Sigmoid colon (tissue), 7 donors: ENCODE results near the gene GPX3. TPM values are rescaled to one million over a fixed set of nuclear protein-coding genes. Genes with fewer than 3 reads are reported as not detected.
A peak's percentile ranks its signal among the peaks of the same experiment; 100 is the strongest.

Source experiments
- DNase-seq: peaks from one replicate; pipeline ENCODE4 v3.0.0-alpha.2; 2019
- H3K27ac ChIP-seq, 4 donors: fragments of 200-600 bp; sonication (generic); one replicate each; pipeline ENCODE4 v1.5.1; 2016 to 2019; ENCODE audit warnings: mild to moderate bottlenecking in 1 of 4
- H3K27me3 ChIP-seq, 3 donors: fragments of 200-600 bp; sonication (generic); one replicate each; pipeline ENCODE4 v1.5.1; 2019; ENCODE audit warnings: mild to moderate bottlenecking in 1 of 3
- H3K36me3 ChIP-seq, 4 donors: fragments of 200-600 bp; sonication (generic); one replicate each; pipeline ENCODE4 v1.5.1; 2016 to 2019
- H3K4me1 ChIP-seq, 4 donors: fragments of 200-600 bp; sonication (generic); one replicate each; pipeline ENCODE4 v1.5.1; 2017 to 2019
- H3K4me3 ChIP-seq, 4 donors: fragments of 200-600 bp; sonication (generic); one replicate each; pipeline ENCODE4 v1.5.1; 2017 to 2019; ENCODE audit warnings: mild to moderate bottlenecking in 2 of 4, moderate library complexity in 1 of 4
- H3K9me3 ChIP-seq, 4 donors: fragments of 200-600 bp in 3 of 4; sonication (generic) in 3 of 4; one replicate each; pipeline versions ENCODE4 v1.5.1 to v1.6.1; 2013 to 2019
- CTCF ChIP-seq, 4 experiments: fragments of 450-650 bp in 3 of 4; fragments of 200-600 bp in 1 of 4; IDR thresholded peaks; one replicate each; pipeline ENCODE4 v1.5.1; 2016 to 2019; ENCODE audit warnings: antibody characterized with exemption in 4 of 4, mild to moderate bottlenecking in 3 of 4, moderate library complexity in 2 of 4
- EP300 ChIP-seq, 4 donors: sonication (generic); formaldehyde crosslinking; IDR thresholded peaks; one replicate each; pipeline ENCODE4 v1.6.1; 2017; ENCODE audit warnings: antibody characterized with exemption in 4 of 4
- POLR2A ChIP-seq, 2 donors: fragments of 450-650 bp; IDR thresholded peaks; one replicate each; pipeline ENCODE4 v1.6.1; 2016; ENCODE audit warnings: antibody characterized with exemption in 2 of 2, mild to moderate bottlenecking in 2 of 2, moderate library complexity in 2 of 2
- POLR2AphosphoS5 ChIP-seq, 4 donors: sonication (generic); formaldehyde crosslinking; IDR thresholded peaks; one replicate each; pipeline ENCODE4 v1.6.1; 2017; ENCODE audit warnings: antibody characterized with exemption in 4 of 4
- WGBS, 2 donors: extraction: QIAGEN DNeasy Blood & Tissue Kit; methylation state at CpG; one replicate each; pipeline ENCODE4 v1.1.7; 2013; 5-methylcytosine and 5-hydroxymethylcytosine counted together
- intact Hi-C: fragments of 100-400 bp; cut with DNase I; formaldehyde crosslinking; loops from one replicate; pipeline ENCODE4 v1.15.1; 2023
- polyA plus RNA-seq, 3 donors: library from polyadenylated mRNA; stranded (reverse); fragments of 200-250 nt; gene quantifications; one replicate each; pipeline ENCODE4 v1.2.3, GENCODE V29; 2013
- total RNA-seq, 4 donors: library from RNA; depleted of rRNA; stranded (reverse); fragments of >200 nt; gene quantifications; one replicate each; pipeline ENCODE4 v1.1.0, GENCODE V29; 2016
- donor health status: healthy with polysubstance abuse.
- donor health status: Bipolar disorder and iron deficiency.
- donor health status: healthy.

GPX3 gene
- total and polyA plus RNA-seq, 7 donors, result 85.1 to 2,079 (median 805) TPM

DNA sequence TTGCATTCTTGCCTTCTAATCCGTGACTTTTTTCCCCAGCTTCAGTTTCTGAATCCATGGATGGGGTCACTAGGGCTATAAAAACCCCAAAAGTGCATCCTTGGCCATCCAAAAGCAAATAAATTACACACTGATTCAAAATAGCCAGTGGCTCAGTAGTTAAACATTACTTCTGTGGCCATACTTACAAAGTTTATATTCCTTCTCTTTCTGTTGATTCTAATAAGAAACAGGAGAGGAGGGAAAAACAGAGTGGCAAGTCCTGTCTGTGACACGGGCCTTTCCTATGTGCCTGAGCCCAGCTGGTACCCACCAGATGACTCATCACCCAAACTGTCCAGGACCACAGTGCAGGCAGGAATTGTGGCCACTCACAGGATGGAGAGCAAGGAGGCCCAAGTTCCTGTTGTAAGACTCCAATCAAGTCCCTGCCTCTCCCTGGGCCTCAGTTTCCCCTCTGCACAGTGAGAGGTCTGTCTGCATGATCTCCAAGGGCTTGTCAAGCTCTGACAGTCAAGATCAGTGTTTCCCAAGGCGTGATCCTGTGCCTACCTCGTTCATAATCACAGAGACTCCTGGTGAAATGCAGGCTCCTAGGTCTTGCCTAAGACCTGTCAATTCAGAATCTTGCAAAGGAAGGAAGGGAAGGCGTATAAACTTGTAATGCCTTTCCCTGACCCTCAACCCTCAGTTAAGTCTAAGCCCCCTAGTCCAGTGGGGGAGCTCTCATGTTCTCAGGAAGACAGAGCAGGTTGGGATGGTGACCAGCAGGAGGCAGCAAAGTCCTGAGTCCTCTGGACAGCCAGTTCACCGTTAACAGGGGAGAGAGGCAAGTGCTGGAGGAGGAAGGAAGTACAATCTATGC lies 30.9 kb downstream of the GPX3 start:
- Histone ChIP-seq H3K9me3 (no peaks in the 10 kb centered on the region), H3K27ac (peak overlapping the region in 1 of 4 donors; percentile 9), H3K27me3 (no peaks in the 10 kb centered on the region), H3K4me1 (peaks cover 0 to 8% (median 6%) of the 10 kb centered on the region in 4 donors), H3K36me3 (peaks cover 12 to 83% (median 32%) of the 10 kb centered on the region in 4 donors), H3K4me3 (no peak overlapping the region)
- intact Hi-C loops, result loop anchor here (1.0 to 10.0 kb wide), 3 partner anchors 64 to 184 kb away; no protein-coding TSS in a partner anchor
- TF ChIP-seq CTCF (IDR thresholded peaks at IDR 0.05) (peak; percentile 84 to 96 (median 94)), EP300 (IDR thresholded peaks at IDR 0.05) (no peak)
- DNase-seq, result peak; percentile 92
- WGBS, 2 donors, result 72 to 73% methylated on average over 6 of the region's 6 CpGs

- 87 to 88% methylated on average over 10 of the region's 10 CpGs for WGBS, 2 donors
- Histone ChIP-seq H3K36me3 (peaks cover 12 to 83% (median 35%) of the 10 kb centered on the region in 4 donors), H3K27ac (peak overlapping the region in 2 of 4 donors; percentile 9 to 42)
Measured at GRCh38 chr5:151051931-151052608, 31.7 kb downstream of the GPX3 start.

DNA sequence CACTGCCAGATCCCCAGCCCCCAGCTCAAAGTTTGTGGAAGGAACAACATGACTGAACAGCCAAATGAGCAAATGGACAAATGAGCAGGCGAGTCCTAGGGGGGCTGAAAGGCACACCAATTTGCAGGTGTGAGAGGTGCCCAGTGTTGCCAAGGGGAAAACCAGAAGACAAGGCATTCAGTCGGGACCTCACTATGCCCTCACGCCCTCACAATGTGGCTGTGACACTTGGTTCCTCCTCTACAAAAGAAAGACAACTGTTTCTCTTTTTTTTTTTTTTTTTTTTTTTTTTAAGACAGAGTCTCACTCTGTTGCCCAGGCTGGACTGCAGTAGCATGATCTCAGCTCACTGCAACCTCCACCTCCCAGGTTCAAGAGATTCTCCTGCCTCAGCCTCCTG lies 32.4 kb downstream of the GPX3 start:
- no peak for DNase-seq
- Histone ChIP-seq H3K36me3 (peaks cover 12 to 79% (median 37%) of the 10 kb centered on the region in 4 donors), H3K9me3 (no peaks in the 10 kb centered on the region), H3K4me3 (no peak overlapping the region), H3K27ac (no peak overlapping the region), H3K4me1 (peaks cover 0 to 8% (median 6%) of the 10 kb centered on the region in 4 donors), H3K27me3 (no peaks in the 10 kb centered on the region)
- WGBS, 2 donors, result 78 to 82% methylated on average over 3 of the region's 3 CpGs
- no peak for TF ChIP-seq POLR2AphosphoS5 (IDR thresholded peaks at IDR 0.05)
- no peak for TF ChIP-seq POLR2A (IDR thresholded peaks at IDR 0.05)
- no peak for TF ChIP-seq EP300 (IDR thresholded peaks at IDR 0.05)
- no peak for TF ChIP-seq CTCF (IDR thresholded peaks at IDR 0.05)
- intact Hi-C loops, result loop anchor here (10.0 kb wide), 1 partner anchor 182 kb away; no protein-coding TSS in a partner anchor

More at GRCh38 chr5:151051931-151052608, 31.7 kb downstream of the GPX3 start:
- peaks cover 0 to 8% (median 6%) of the 10 kb centered on the region in 4 donors for H3K4me1 ChIP-seq
- H3K9me3 ChIP-seq, result no peaks in the 10 kb centered on the region
- H3K27me3 ChIP-seq, result no peaks in the 10 kb centered on the region
- intact Hi-C loops, result loop anchor here (1.0 to 10.0 kb wide), 3 partner anchors 63 to 183 kb away; no protein-coding TSS in a partner anchor
- no peak for DNase-seq
- TF ChIP-seq CTCF (IDR thresholded peaks at IDR 0.05) (peak in 1 of 4 experiments; percentile 17), EP300 (IDR thresholded peaks at IDR 0.05) (no peak)
- no peak overlapping the region for H3K4me3 ChIP-seq

- 91 to 95% methylated on average over 4 of the region's 4 CpGs for WGBS, 2 donors
- Histone ChIP-seq H3K4me1 (peaks cover 0 to 15% (median 10%) of the 10 kb centered on the region in 4 donors), H3K36me3 (peaks cover 12 to 79% (median 32%) of the 10 kb centered on the region in 4 donors), H3K27ac (no peak overlapping the region), H3K9me3 (no peaks in the 10 kb centered on the region), H3K4me3 (no peak overlapping the region), H3K27me3 (no peaks in the 10 kb centered on the region)
- intact Hi-C loops, result loop anchor here (10.0 kb wide), 1 partner anchor 181 kb away; no protein-coding TSS in a partner anchor
- no peak for DNase-seq
- TF ChIP-seq EP300 (IDR thresholded peaks at IDR 0.05) (no peak), POLR2A (IDR thresholded peaks at IDR 0.05) (no peak), POLR2AphosphoS5 (IDR thresholded peaks at IDR 0.05) (no peak), CTCF (IDR thresholded peaks at IDR 0.05) (no peak)
Measured at GRCh38 chr5:151053796-151054462, 33.5 kb downstream of the GPX3 start.
